GM19395 (cell line): ENCODE data around the gene MYO1H.

Experiments used
- ATAC-seq: cut with Tn5 transposase; IDR thresholded peaks from one replicate; pipeline ENCODE4 v1.9.1; 2021; ENCODE audit warnings: mild to moderate bottlenecking, moderate library complexity; ENCODE audit not compliant: unreplicated experiment

The MYO1H gene

DNA sequence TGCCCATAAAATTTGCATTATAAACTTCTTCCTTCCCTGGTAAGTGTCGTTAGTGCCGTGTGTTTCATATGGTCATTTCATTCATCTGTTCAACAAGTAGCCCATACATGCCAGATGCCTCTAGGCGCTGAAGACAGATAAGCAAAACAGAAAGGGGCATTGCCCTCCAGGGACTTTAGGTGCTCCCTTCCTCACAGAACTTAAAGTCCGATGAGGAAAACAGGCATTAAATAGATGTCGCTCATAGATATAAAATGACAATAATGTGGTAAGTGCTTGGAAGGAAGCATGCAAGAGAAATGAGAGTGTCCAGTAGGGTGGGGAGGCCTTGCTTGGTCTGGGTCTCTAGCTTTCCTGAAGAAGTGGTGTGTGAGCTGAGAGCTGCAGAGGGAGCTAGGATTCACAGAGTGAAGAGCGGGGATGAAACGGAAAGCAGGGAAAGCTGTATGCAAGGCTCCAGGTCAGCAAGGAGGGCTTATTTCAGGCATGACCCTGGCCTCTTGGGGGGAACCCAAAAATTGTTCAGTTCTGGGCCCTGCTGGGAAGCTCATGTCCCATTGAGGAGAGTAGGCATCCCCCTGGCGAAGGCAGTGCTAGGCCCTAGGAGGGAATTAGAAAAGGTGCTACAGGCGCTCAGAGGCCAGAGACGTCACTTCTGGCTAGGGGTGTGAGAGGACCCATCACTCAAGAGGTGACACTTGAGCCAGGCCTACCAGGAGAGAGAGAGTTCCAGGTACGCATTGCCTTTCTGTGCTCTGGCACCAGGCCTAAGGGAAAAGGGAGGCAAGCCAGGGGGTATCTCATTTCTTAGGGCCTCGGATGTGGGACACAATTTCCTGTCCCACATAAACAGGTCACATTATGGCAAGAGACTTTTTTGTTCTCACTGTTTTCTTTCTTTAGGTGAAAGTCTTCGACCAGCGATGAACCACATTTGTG lies 141.6 kb downstream of the MYO1H start:
- no peak for ATAC-seq

DNA sequence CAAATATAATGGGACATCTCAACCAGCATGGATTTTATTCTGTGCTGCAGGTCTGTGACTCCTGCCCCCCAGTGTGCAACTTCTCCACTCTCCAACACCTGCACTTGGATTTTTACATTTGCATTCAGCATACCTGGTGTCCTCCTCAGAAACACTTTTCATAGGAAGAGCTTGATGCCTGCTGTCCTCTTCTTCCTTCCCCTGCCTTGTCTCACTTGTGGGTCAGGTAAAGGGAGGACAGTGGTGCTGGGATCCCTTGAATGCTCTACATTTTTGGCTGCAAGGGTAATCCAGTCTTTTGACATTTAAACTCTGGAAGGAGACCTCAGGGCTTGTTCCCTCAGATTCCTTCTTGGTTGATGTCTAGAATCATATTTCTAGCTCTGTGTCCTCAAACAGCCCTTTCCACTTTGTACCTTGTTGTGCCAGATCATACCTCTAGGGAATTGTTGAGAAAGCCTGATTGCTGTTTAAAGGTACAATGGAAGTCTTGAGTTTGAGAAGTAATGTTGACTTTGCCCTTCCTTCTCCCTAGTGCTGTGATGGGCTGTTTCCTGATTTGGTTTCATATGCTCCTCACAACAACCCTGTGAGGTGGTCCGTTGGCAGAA lies 142.4 kb downstream of the MYO1H start:
- ATAC-seq = no peak

DNA sequence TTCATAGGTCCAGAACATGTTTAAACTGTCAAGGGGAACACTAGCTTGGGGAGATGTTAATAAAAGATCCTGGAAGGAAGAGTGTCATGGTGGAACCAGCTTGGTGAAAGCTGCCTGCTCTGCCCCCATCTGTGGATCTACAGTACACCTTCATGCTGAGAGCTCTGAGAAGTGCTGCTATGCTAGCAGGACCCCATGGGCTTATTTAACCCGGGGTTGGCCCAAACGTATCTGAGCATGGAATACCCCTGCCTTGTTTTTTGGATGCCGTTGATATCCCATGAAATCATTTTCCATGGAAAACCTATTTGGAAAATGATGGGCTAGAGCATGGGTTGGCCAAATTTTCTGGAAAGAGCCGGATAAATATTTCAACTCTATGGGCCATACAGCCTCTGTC lies 144.0 kb downstream of the MYO1H start:
- no peak for ATAC-seq

DNA sequence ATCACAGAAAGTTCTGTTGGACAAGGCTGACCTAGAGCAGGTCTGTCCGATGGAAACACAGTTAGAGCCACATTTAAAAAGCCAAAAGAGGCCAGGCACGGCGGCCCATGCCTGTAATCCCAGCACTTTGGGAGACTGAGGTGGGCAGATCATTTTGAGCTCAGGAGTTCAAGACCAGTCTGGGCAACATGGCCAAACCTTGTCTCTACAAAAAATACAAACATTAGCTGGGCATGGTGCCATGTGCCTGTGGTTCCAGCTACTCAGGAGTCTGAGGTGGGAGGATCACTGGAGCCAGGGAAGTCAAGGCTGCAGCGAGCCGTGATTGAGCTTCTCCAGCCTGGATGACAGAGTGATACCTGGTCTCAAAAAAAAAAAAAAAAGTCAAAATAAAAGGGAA lies 144.7 kb downstream of the MYO1H start:
- no peak for ATAC-seq

DNA sequence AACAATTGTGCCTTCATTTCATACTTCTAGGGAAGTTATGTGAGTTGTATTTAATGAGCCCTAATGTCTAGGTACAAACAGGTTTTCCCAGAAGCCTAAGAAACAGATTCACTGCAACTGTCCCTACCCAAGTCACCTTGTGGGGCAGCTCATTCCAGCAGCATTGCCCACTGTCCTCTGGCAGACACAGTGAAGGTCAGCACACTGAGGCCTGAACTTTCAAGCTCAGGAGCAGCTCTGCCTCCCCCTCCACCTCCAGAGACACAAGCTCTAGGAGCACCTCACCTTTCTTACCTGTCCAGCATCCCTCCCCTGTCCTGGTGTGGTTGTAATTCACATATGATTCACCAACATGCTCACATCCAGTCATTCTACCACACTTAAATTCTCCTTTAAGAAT lies 145.4 kb downstream of the MYO1H start:
- ATAC-seq = no peak

DNA sequence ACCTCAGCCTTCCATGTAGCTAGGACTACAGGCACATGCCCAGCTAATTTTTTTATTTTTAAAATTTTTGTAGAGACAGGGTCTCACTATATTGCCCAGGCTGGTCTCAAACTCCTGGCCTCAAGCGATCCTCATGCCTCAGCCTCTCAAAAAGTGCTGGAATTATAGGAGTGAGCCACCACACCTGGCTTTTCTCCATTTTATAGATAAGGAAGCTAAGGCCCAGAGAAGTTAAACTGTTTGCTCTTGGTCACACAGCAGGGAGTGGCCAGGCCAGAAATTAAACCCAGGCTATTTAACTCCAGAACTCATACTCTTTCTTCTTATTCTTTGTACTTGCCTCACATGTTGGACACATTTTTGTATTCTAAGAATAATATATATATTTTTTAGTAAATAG lies 146.2 kb downstream of the MYO1H start:
- ATAC-seq = no peak

DNA sequence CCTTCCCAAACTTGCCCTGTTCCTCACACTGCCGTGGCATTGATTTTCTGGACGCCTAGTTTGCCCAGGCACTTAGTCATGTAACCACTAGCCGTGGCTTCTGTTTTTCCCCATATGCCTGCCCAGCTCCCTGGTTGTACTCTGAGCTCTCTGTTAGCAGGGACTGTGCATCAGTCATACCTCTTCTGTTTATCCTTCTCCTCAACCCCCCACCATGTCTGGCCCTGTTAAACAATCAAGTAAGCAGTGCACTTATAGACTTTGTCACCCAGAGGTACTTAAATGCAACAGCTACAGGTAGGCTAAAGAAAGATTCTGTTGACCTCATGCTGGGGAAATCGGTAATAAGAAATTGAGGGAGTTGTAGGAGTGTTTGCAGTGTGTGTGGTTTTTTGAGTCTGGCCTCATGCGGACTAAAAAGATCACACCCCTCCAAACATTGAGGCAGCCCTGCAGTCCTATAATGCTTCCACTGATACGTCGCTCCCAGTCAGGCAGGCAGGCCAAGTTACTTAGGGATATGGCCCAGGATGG lies 146.7 kb downstream of the MYO1H start:
- no peak for ATAC-seq

DNA sequence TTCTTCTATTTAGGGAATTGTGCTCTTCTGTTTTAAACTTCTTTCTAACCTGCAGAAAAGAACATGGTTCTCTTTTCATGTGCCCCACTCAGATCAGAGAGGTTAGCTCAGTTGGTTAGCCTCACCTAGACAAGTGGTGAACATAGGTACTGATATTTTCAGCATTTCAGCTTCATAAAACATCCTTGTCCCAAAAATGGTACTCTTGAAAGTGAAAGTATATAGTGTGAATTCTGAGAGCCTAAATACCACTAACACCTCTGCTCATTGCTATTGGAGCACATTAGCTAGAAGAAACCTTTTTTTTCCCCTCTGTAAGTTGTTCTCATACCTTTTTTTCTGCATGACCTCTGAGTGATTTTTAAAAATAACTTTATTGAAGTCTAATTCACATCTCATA lies 147.3 kb downstream of the MYO1H start:
- ATAC-seq = no peak

DNA sequence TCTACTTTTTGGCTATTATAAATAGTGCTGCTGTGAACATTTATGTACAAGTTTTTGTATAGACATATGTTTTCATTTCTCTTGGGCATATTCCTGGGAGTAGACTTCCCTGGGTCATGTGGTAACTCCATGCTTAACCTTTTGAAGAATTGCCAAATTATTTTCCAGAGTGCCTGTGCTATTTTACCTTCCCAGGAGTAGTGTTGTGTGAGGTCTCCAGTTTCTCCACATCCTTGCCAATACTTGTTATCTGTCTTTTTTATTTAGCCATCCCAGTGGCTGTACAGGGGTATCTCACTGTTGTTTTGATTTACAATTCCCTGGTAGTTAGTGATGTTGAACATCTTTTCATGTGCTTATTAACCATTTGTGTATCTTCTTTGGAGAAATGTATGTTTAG lies 148.6 kb downstream of the MYO1H start:
- no peak for ATAC-seq

DNA sequence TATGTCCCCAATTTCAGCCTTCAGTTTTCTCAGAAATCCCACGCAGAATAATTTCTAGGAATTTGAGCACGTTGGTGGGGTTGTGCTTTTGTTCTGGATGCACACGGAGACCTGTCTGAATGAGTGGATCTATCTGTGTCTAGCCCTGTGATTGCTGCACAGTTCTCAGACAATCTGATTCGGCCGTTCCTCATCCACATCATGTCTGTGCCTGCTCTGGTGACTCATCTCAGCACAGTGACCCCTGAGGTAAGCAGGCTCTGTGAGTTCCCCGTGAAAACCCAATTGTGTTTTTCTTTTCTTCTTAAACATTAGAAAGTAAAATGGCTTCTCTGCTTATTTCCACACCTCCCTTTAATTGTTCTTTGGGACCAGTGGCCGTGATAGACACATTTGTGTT lies 150.0 kb downstream of the MYO1H start:
- ATAC-seq = no peak
